Tibial artery (tissue), 4 donors: ENCODE data around the gene SCNN1A.

ENCODE experiments used
- DNase-seq, 2 donors: peaks; one replicate each; pipeline ENCODE4 v3.0.0-alpha.2; 2019
- H3K27ac ChIP-seq, 2 donors: fragments of 200-600 bp; sonication (generic) in 1 of 2; 1 replicate in 1 of 2; 2 replicates in 1 of 2; pipeline ENCODE4 v1.5.1; 2018 to 2019; ENCODE audit warnings: mild to moderate bottlenecking in 1 of 2
- H3K27me3 ChIP-seq, 2 donors: fragments of 200-600 bp; sonication (generic) in 1 of 2; one replicate each; pipeline versions ENCODE4 v1.5.1 to v1.6.0; 2016 to 2019
- H3K36me3 ChIP-seq, 3 donors: fragments of 200-600 bp; sonication (generic) in 2 of 3; one replicate each; pipeline ENCODE4 v1.5.1; 2016 to 2019; ENCODE audit warnings: mild to moderate bottlenecking in 2 of 3
- H3K4me1 ChIP-seq, 4 donors: fragments of 200-600 bp; sonication (generic) in 2 of 4; 1 replicate in 3 of 4; 2 replicates in 1 of 4; pipeline ENCODE4 v1.5.1; 2016 to 2019
- H3K4me3 ChIP-seq, 2 donors: fragments of 200-600 bp; sonication (generic) in 1 of 2; 1 replicate in 1 of 2; 2 replicates in 1 of 2; pipeline ENCODE4 v1.5.1; 2018 to 2019; ENCODE audit warnings: mild to moderate bottlenecking in 2 of 2
- H3K9me3 ChIP-seq, 3 donors: fragments of 200-600 bp; sonication (generic) in 1 of 3; one replicate each; pipeline ENCODE4 v1.5.1; 2016 to 2019
- CTCF ChIP-seq, 2 experiments: fragments of 200-600 bp in 1 of 2; fragments of 450-650 bp in 1 of 2; IDR thresholded peaks; one replicate each; pipeline ENCODE4 v1.5.1; 2017 to 2019; ENCODE audit warnings: antibody characterized with exemption in 2 of 2, mild to moderate bottlenecking in 1 of 2, moderate library complexity in 1 of 2
- intact Hi-C: fragments of 100-400 bp; cut with DNase I; formaldehyde crosslinking; loops from one replicate; pipeline ENCODE4 v1.15.0; 2023; ENCODE audit warnings: low total_unique reads

Gene SCNN1A

GRCh38 chr12:6323995-6324711 is 51.2 kb downstream of the SCNN1A start:
- no peak for TF ChIP-seq CTCF (IDR thresholded peaks at IDR 0.05)
- intact Hi-C loops = no loop called here
- DNase-seq = no peak
- H3K4me3 ChIP-seq = peak overlapping the region in 1 of 2 donors; percentile 22
- H3K9me3 ChIP-seq = no peaks in the 10 kb centered on the region
- peaks cover 0 to 56% (median 45%) of the 10 kb centered on the region in 4 donors for H3K4me1 ChIP-seq
- no peaks in the 10 kb centered on the region for H3K27me3 ChIP-seq
- peaks cover 11 to 20% (median 20%) of the 10 kb centered on the region in 3 donors for H3K36me3 ChIP-seq
- H3K27ac ChIP-seq = peak overlapping the region; percentile 75 to 76

DNA sequence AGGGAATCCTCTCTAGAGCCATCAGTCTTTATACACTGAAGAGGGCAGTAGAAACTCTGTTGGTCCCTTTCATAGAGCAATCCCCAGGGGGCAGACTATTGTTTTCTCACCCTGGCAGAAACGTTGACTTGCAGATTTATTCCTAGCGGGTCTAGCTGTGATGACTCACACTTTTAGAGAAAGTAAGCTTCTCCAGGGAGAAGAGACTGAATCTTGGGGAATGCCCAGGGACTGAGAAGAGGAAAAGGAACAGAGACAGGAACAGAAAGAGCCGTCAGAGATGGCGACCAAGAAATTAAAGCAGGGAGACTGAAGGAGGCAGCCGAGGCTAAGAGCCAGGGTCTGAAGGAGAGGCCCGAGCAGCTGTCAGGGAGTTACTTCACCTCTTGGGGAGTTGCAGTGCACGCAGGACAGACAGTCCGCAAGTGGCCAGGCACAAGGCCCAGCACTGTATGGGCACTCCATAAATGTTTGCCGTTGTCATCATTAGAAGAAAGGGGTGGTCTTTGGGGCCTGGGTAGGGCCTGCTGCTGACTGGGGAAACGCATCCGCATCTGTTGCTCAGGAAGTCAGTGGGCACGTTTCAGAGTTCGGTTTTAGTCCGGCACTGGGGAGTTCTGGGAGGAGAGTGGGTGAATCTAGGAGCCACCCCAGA is 51.9 kb downstream of the SCNN1A start:
- H3K4me1 ChIP-seq = peaks cover 0 to 56% (median 45%) of the 10 kb centered on the region in 4 donors
- DNase-seq = no peak
- H3K27ac ChIP-seq = peak overlapping the region; percentile 75 to 76
- TF ChIP-seq CTCF (IDR thresholded peaks at IDR 0.05) = peak; percentile 36 to 52
- H3K9me3 ChIP-seq = no peaks in the 10 kb centered on the region
- intact Hi-C loops = no loop called here
- no peaks in the 10 kb centered on the region for H3K27me3 ChIP-seq
- H3K36me3 ChIP-seq = peaks cover 4 to 13% (median 13%) of the 10 kb centered on the region in 3 donors
- H3K4me3 ChIP-seq = peak overlapping the region in 1 of 2 donors; percentile 22

DNA sequence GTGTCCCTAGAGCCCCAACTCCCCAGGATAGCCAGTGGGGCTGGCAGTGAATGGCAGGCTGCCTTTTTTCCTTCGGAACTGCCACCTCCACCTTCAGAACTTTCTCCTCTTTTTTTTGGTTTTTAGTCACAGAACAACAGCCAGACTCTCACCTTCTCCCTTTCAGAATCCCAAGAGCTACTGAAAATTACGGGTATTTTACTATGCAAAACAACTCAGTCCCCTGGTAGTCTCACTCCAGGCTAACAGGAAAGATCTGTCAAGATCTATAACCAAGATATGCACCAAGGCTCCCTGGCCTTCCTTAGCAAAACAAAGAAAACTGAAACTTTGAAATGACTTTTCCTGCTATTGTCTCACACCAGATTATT is 52.4 kb downstream of the SCNN1A start:
- intact Hi-C loops = no loop called here
- H3K9me3 ChIP-seq = no peaks in the 10 kb centered on the region
- no peak for DNase-seq
- no peak for TF ChIP-seq CTCF (IDR thresholded peaks at IDR 0.05)
- peak overlapping the region; percentile 75 to 76 for H3K27ac ChIP-seq
- no peaks in the 10 kb centered on the region for H3K27me3 ChIP-seq
- H3K4me1 ChIP-seq = peaks cover 0 to 51% (median 43%) of the 10 kb centered on the region in 4 donors
- no peak overlapping the region for H3K4me3 ChIP-seq
- H3K36me3 ChIP-seq = peaks cover 0 to 8% (median 8%) of the 10 kb centered on the region in 3 donors

- Histone ChIP-seq H3K27me3 (no peaks in the 10 kb centered on the region), H3K4me3 (no peak overlapping the region), H3K9me3 (no peaks in the 10 kb centered on the region), H3K4me1 (peaks cover 0 to 45% (median 37%) of the 10 kb centered on the region in 4 donors), H3K36me3 (peaks cover 0 to 2% (median 2%) of the 10 kb centered on the region in 3 donors), H3K27ac (peak overlapping the region; percentile 75 to 76)
- no peak for TF ChIP-seq CTCF (IDR thresholded peaks at IDR 0.05)
- no peak for DNase-seq
- intact Hi-C loops = no loop called here
Observed at GRCh38 chr12:6322352-6322751, 53.0 kb downstream of the SCNN1A start.

DNA sequence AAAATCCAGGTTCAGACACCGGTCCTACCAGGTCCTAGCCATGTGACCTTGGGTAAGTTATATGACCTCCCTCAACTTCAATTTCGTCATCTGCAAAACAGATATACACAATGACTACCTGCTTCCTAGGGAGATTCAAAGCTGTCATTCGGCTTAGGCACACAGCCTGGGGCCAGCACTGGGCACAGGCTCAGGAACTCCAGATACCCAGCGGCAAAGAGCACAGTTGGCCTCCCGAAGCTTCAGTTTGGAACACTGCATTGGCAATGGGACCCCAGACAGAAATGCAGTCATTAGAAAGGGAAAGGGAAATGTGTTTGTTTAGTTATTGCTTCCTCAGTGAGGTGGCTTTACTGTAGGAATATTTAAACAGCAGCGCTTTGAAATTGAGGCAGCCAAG is 53.5 kb downstream of the SCNN1A start:
- no peak for TF ChIP-seq CTCF (IDR thresholded peaks at IDR 0.05)
- Histone ChIP-seq H3K4me1 (peaks cover 0 to 40% (median 34%) of the 10 kb centered on the region in 4 donors), H3K27me3 (no peaks in the 10 kb centered on the region), H3K27ac (no peak overlapping the region), H3K4me3 (no peak overlapping the region), H3K36me3 (no peaks in the 10 kb centered on the region), H3K9me3 (no peaks in the 10 kb centered on the region)
- intact Hi-C loops = no loop called here
- DNase-seq = no peak
